ENCODE data around the gene IDE. TPM values are rescaled to one million over a fixed set of nuclear protein-coding genes. Genes with fewer than 3 reads are reported as not detected.

Gene IDE
- 32.2 and 32.5 TPM in 2 replicates for total RNA-seq

GRCh38 chr10:92573798-92574547, at the start of gene IDE:
Gene IDE (minus strand): TSS chr10:92574093. CDS start chr10:92574019, 74 bp downstream.

DNA sequence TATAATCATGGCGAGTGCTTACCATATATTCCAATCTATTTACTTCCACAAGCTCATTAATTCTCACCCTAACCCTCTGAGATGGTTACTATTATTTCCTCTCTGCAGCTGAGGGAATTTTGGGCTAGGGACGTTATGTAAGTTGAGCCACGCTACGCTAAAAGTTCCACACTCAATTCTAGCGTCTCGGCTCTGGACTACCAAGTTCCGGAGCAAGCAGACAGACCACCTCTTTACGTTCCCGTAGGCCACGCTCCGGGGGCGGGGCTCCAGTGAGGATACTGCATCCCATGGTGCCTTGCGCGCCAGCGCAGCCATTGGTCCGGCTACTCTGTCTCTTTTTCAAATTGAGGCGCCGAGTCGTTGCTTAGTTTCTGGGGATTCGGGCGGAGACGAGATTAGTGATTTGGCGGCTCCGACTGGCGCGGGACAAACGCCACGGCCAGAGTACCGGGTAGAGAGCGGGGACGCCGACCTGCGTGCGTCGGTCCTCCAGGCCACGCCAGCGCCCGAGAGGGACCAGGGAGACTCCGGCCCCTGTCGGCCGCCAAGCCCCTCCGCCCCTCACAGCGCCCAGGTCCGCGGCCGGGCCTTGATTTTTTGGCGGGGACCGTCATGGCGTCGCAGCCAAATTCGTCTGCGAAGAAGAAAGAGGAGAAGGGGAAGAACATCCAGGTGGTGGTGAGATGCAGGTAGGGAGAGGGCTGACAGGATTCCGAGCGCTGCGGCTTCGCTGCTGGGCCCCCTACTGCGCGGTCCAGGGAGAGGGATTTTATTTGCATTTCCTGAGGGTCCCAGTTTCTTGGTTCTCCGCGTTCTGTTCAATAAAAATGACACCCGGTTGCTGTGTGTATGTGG, 19.1 kb upstream of the IDE start, which contains the start of gene KIF11:
KIF11 (plus strand) TSS at position 370 of the 858 bp plus-strand sequence; CDS start at position 616, 246 bp downstream.

Other genes starting within 250 kb of the IDE start
- gene KIF11, start 19.0 kb upstream of the IDE start, total RNA-seq: 1.4 and 1.7 TPM in 2 replicates
- gene HHEX, start 115.9 kb upstream of the IDE start, total RNA-seq: under 0.01 and 0.28 TPM in 2 replicates

All from nasal cavity respiratory epithelium epithelial cell of viscerocranial mucosa (primary cell).